Measurements from ENCODE around the gene ZNF638. TPM values are rescaled to one million over a fixed set of nuclear protein-coding genes. Genes with fewer than 3 reads are reported as not detected.

ZNF638 gene
- total and polyA plus RNA-seq, 4 donors: 24.8 to 151 (median 56.1) TPM

DNA sequence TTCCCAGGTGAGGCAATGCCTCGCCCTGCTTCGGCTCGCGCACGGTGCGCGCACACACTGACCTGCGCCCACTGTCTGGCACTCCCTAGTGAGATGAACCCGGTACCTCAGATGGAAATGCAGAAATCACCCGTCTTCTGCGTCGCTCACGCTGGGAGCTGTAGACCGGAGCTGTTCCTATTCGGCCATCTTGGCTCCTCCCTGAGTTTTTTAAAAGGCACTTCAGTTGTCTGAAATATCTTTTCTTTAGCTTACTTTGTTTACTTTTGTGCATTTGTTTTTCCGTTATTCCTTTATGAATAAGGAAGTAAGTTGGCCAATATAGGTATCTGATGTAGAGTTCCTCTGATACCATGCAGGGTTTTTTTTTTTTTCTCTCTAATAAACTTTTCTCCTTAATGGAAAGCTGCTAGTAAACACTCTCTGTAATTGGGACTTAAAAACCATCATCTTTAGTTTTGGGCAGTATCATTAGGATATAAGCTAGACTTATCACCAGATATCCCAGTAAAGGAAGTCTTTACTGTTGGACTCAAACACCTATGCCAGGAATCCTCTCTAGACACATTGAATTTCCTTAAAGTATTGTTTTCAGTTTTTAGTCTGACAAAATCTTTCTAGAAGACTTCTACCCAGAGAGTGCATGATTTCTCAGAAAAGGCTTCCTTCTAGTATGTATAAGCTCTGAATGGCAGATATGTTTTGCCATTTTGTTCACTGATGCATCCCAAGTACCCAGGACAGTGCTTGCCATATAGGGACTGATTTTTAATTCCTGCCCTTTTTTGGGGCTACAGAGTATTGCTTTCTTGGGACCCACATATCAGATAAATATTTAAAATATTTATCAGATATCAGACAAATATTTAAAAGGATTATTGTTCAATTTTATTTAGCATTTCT lies 86.0 kb downstream of the ZNF638 start:
- Histone ChIP-seq H3K4me3 (ENCODE audit: low read depth in 1 of 3, low read length in 3 of 3) (no peak overlapping the region), H3K9ac (ENCODE audit: low read depth in 1 of 2, low read length in 2 of 2) (peak overlapping the region in 1 of 2 donors; percentile 39), H3K27ac (ENCODE audit: low read depth in 1 of 2, low read length in 2 of 2) (peak overlapping the region; percentile 12 to 31), H3K9me3 (ENCODE audit: control insufficient read depth in 4 of 4, low read length in 3 of 4) (no peaks in the 10 kb centered on the region), H3K36me3 (ENCODE audit: control insufficient read depth in 4 of 4, insufficient read depth in 3 of 4, low read depth in 1 of 4, low read length in 3 of 4) (no peaks in the 10 kb centered on the region), H3K4me1 (ENCODE audit: control insufficient read depth in 4 of 4, insufficient read depth in 4 of 4, low read length in 3 of 4) (peaks cover 2 to 24% (median 10%) of the 10 kb centered on the region in 4 donors), H3K27me3 (ENCODE audit: control insufficient read depth in 4 of 4, insufficient read depth in 4 of 4, low read length in 3 of 4) (no peaks in the 10 kb centered on the region)
- DNase-seq (ENCODE audit: low spot score): no peak
- 38% methylated on average over 7 of the region's 16 CpGs for WGBS
- no peak for TF ChIP-seq RAD21 (IDR thresholded peaks at IDR 0.05)
- TF ChIP-seq TAF1 (conservative IDR thresholded peaks at IDR 0.05): no peak
- no peak for TF ChIP-seq NR2F2 (IDR thresholded peaks at IDR 0.05)
- no peak for TF ChIP-seq RXRA (IDR thresholded peaks at IDR 0.05)
- TF ChIP-seq ATF3 (IDR thresholded peaks at IDR 0.05): no peak
- no peak for TF ChIP-seq JUND (IDR thresholded peaks at IDR 0.05)
- no peak for TF ChIP-seq HNF4A (conservative IDR thresholded peaks at IDR 0.05)
- TF ChIP-seq, protein P1, sequence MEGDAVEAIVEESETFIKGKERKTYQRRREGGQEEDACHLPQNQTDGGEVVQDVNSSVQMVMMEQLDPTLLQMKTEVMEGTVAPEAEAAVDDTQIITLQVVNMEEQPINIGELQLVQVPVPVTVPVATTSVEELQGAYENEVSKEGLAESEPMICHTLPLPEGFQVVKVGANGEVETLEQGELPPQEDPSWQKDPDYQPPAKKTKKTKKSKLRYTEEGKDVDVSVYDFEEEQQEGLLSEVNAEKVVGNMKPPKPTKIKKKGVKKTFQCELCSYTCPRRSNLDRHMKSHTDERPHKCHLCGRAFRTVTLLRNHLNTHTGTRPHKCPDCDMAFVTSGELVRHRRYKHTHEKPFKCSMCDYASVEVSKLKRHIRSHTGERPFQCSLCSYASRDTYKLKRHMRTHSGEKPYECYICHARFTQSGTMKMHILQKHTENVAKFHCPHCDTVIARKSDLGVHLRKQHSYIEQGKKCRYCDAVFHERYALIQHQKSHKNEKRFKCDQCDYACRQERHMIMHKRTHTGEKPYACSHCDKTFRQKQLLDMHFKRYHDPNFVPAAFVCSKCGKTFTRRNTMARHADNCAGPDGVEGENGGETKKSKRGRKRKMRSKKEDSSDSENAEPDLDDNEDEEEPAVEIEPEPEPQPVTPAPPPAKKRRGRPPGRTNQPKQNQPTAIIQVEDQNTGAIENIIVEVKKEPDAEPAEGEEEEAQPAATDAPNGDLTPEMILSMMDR (IDR thresholded peaks at IDR 0.05; ENCODE audit: low read depth, low read length, missing input control): no peak
- no peak for TF ChIP-seq HNF4G (IDR thresholded peaks at IDR 0.05)
- TF ChIP-seq MAX (IDR thresholded peaks at IDR 0.05): no peak
- no peak for TF ChIP-seq FOXA2 (IDR thresholded peaks at IDR 0.05)
- TF ChIP-seq REST (IDR thresholded peaks at IDR 0.05): no peak
- no peak for TF ChIP-seq GABPA (IDR thresholded peaks at IDR 0.05 in 1 of 2, conservative IDR thresholded peaks at IDR 0.05 in 1 of 2)
- no peak for TF ChIP-seq YY1 (IDR thresholded peaks at IDR 0.05)
- no peak for TF ChIP-seq SP1 (IDR thresholded peaks at IDR 0.05)
- TF ChIP-seq, protein P2, sequence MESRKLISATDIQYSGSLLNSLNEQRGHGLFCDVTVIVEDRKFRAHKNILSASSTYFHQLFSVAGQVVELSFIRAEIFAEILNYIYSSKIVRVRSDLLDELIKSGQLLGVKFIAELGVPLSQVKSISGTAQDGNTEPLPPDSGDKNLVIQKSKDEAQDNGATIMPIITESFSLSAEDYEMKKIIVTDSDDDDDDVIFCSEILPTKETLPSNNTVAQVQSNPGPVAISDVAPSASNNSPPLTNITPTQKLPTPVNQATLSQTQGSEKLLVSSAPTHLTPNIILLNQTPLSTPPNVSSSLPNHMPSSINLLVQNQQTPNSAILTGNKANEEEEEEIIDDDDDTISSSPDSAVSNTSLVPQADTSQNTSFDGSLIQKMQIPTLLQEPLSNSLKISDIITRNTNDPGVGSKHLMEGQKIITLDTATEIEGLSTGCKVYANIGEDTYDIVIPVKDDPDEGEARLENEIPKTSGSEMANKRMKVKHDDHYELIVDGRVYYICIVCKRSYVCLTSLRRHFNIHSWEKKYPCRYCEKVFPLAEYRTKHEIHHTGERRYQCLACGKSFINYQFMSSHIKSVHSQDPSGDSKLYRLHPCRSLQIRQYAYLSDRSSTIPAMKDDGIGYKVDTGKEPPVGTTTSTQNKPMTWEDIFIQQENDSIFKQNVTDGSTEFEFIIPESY (IDR thresholded peaks at IDR 0.05): no peak
- TF ChIP-seq FOXA1 (IDR thresholded peaks at IDR 0.05): no peak
- TF ChIP-seq EGR1 (IDR thresholded peaks at IDR 0.05; ENCODE audit: low read depth in 2 of 2): no peak
